LNCAP (cell line): ENCODE data around the gene MGLL.

ENCODE experiments used
- CTCF ChIP-seq: fragments of 450-650 bp; IDR thresholded peaks from 2 replicates; pipeline ENCODE4 v1.5.1; 2017; ENCODE audit warnings: mild to moderate bottlenecking

MGLL gene

GRCh38 chr3:127712881-127713771 is 109.2 kb downstream of the MGLL start:
- no peak for TF ChIP-seq CTCF

- no peak for TF ChIP-seq CTCF
Measured at GRCh38 chr3:127712461-127712860, 109.9 kb downstream of the MGLL start.

- no peak for TF ChIP-seq CTCF
Measured at GRCh38 chr3:127711896-127712295, 110.4 kb downstream of the MGLL start.

- no peak for TF ChIP-seq CTCF
Measured at GRCh38 chr3:127711021-127711695, 111.2 kb downstream of the MGLL start.

GRCh38 chr3:127710155-127710941 is 112.0 kb downstream of the MGLL start:
- no peak for TF ChIP-seq CTCF

- no peak for TF ChIP-seq CTCF
Measured at GRCh38 chr3:127709320-127710060, 112.8 kb downstream of the MGLL start.

- no peak for TF ChIP-seq CTCF
Measured at GRCh38 chr3:127708837-127709236, 113.5 kb downstream of the MGLL start.
